ENCODE data around the gene TEAD4.

Gene TEAD4

GRCh38 chr12:2960390-2960956, 1.3 kb downstream of the TEAD4 start:
- DNase-seq (ENCODE audit: low read depth in 2 of 2): no peak

GRCh38 chr12:2960996-2961616, 1.9 kb downstream of the TEAD4 start:
- no peak for DNase-seq (ENCODE audit: low read depth in 2 of 2)

- DNase-seq (ENCODE audit: low read depth in 2 of 2): no peak
Measured at GRCh38 chr12:2961705-2962104, 2.5 kb downstream of the TEAD4 start.

- DNase-seq (ENCODE audit: low read depth in 2 of 2): no peak
Measured at GRCh38 chr12:2963154-2963759, 4.1 kb downstream of the TEAD4 start.

- no peak for DNase-seq (ENCODE audit: low read depth in 2 of 2)
Measured at GRCh38 chr12:2963760-2964292, 4.6 kb downstream of the TEAD4 start.

GRCh38 chr12:2967651-2968050, 8.5 kb downstream of the TEAD4 start:
- DNase-seq (ENCODE audit: low read depth in 2 of 2): no peak

- DNase-seq (ENCODE audit: low read depth in 2 of 2): no peak
Measured at GRCh38 chr12:2970744-2971143, 11.5 kb downstream of the TEAD4 start.

GRCh38 chr12:2973566-2973965, 14.4 kb downstream of the TEAD4 start:
- no peak for DNase-seq (ENCODE audit: low read depth in 2 of 2)

- no peak for DNase-seq (ENCODE audit: low read depth in 2 of 2)
Measured at GRCh38 chr12:2974560-2974971, 15.4 kb downstream of the TEAD4 start.

GRCh38 chr12:2976581-2976996, 17.4 kb downstream of the TEAD4 start:
- no peak for DNase-seq (ENCODE audit: low read depth in 2 of 2)

GRCh38 chr12:2977776-2978175, 18.6 kb downstream of the TEAD4 start:
- no peak for DNase-seq (ENCODE audit: low read depth in 2 of 2)

- DNase-seq (ENCODE audit: low read depth in 2 of 2): no peak
Measured at GRCh38 chr12:2979806-2980205, 20.6 kb downstream of the TEAD4 start.

GRCh38 chr12:2980630-2981029, 21.4 kb downstream of the TEAD4 start:
- DNase-seq (ENCODE audit: low read depth in 2 of 2): no peak

GRCh38 chr12:2982361-2982760, 23.2 kb downstream of the TEAD4 start:
- no peak for DNase-seq (ENCODE audit: low read depth in 2 of 2)

GRCh38 chr12:2984249-2984648, 25.1 kb downstream of the TEAD4 start:
- DNase-seq (ENCODE audit: low read depth in 2 of 2): no peak

- no peak for DNase-seq (ENCODE audit: low read depth in 2 of 2)
Measured at GRCh38 chr12:2984698-2985097, 25.5 kb downstream of the TEAD4 start.

- DNase-seq (ENCODE audit: low read depth in 2 of 2): no peak
Measured at GRCh38 chr12:2986876-2987275, 27.7 kb downstream of the TEAD4 start.

GRCh38 chr12:2988494-2988893, 29.3 kb downstream of the TEAD4 start:
- no peak for DNase-seq (ENCODE audit: low read depth in 2 of 2)

GRCh38 chr12:2992724-2993123, 33.5 kb downstream of the TEAD4 start:
- no peak for DNase-seq (ENCODE audit: low read depth in 2 of 2)

- DNase-seq (ENCODE audit: low read depth in 2 of 2): no peak
Measured at GRCh38 chr12:2997989-2998670, 38.9 kb downstream of the TEAD4 start.

- no peak for DNase-seq (ENCODE audit: low read depth in 2 of 2)
Measured at GRCh38 chr12:2998789-2999264, 39.6 kb downstream of the TEAD4 start.

- no peak for DNase-seq (ENCODE audit: low read depth in 2 of 2)
Measured at GRCh38 chr12:2999265-2999841, 40.2 kb downstream of the TEAD4 start.
